NOMO-1 (cell line): ENCODE measurements around the gene VSIG10L.

Experiments used
- DNase-seq, 2 experiments: peaks; one replicate each; lab custom pipeline; 2025; ENCODE audit not compliant: unreplicated experiment in 2 of 2; lab: John Stamatoyannopoulos, UW

The VSIG10L gene

GRCh38 chr19:51339687-51340656 is 2.0 kb downstream of the VSIG10L start:
- DNase-seq = peak; percentile 89 to 94

GRCh38 chr19:51339313-51339686 is 2.6 kb downstream of the VSIG10L start:
- no peak for DNase-seq

- DNase-seq = peak; percentile 61 to 84
These were observed 3.2 kb downstream of the VSIG10L start for GRCh38 chr19:51338563-51339312.

- DNase-seq = no peak
These were observed 3.9 kb downstream of the VSIG10L start for GRCh38 chr19:51337861-51338562.

GRCh38 chr19:51337141-51337860 is 4.6 kb downstream of the VSIG10L start:
- no peak for DNase-seq

GRCh38 chr19:51333836-51334460 is 8.0 kb downstream of the VSIG10L start:
- DNase-seq = no peak

GRCh38 chr19:51331716-51332115 is 10.2 kb downstream of the VSIG10L start:
- DNase-seq = no peak

- no peak for DNase-seq
These were observed 10.7 kb downstream of the VSIG10L start for GRCh38 chr19:51331193-51331592.

- DNase-seq = no peak
These were observed 11.6 kb downstream of the VSIG10L start for GRCh38 chr19:51330366-51330765.

GRCh38 chr19:51329411-51329810 is 12.5 kb downstream of the VSIG10L start:
- DNase-seq = no peak

- peak; percentile 70 for DNase-seq
These were observed 14.6 kb downstream of the VSIG10L start for GRCh38 chr19:51327066-51328001.

- no peak for DNase-seq
These were observed 15.5 kb downstream of the VSIG10L start for GRCh38 chr19:51326216-51327065.

GRCh38 chr19:51325161-51325976 is 16.6 kb downstream of the VSIG10L start:
- no peak for DNase-seq

- DNase-seq = no peak
These were observed 17.8 kb downstream of the VSIG10L start for GRCh38 chr19:51324167-51324481.

GRCh38 chr19:51323481-51324166 is 18.3 kb downstream of the VSIG10L start:
- no peak for DNase-seq

- DNase-seq = no peak
These were observed 20.1 kb downstream of the VSIG10L start for GRCh38 chr19:51321799-51322198.

GRCh38 chr19:51320280-51320657 is 21.7 kb downstream of the VSIG10L start:
- DNase-seq = no peak
